GM18526 (cell line): ENCODE measurements around the gene LSR.

Source experiments
- POLR2A ChIP-seq: IDR thresholded peaks from 3 replicates; pipeline ENCODE4 v1.6.1; 2011; ENCODE audit not compliant: insufficient read length; ENCODE audit errors: extremely low read depth

Gene LSR

GRCh38 chr19:35281303-35281702 lies 32.5 kb downstream of the LSR start:
- TF ChIP-seq POLR2A = no peak

GRCh38 chr19:35284153-35285094 lies 35.6 kb downstream of the LSR start:
- no peak for TF ChIP-seq POLR2A

- no peak for TF ChIP-seq POLR2A
Measured at GRCh38 chr19:35285095-35285449, 36.3 kb downstream of the LSR start.

- no peak for TF ChIP-seq POLR2A
Measured at GRCh38 chr19:35287713-35288112, 38.9 kb downstream of the LSR start.

GRCh38 chr19:35288331-35288730 lies 39.5 kb downstream of the LSR start:
- TF ChIP-seq POLR2A = no peak

GRCh38 chr19:35288906-35289305 lies 40.1 kb downstream of the LSR start:
- no peak for TF ChIP-seq POLR2A

- no peak for TF ChIP-seq POLR2A
Measured at GRCh38 chr19:35290381-35291127, 41.8 kb downstream of the LSR start.

GRCh38 chr19:35291259-35291658 lies 42.5 kb downstream of the LSR start:
- TF ChIP-seq POLR2A = no peak

- no peak for TF ChIP-seq POLR2A
Measured at GRCh38 chr19:35291916-35292315, 43.1 kb downstream of the LSR start, which contains the start of gene MAG. TSS of gene MAG (plus strand) at chr19:35292161. CDS start at chr19:35295409, 3,248 bp downstream.

GRCh38 chr19:35292421-35293362 lies 43.9 kb downstream of the LSR start:
- TF ChIP-seq POLR2A = no peak

- TF ChIP-seq POLR2A = no peak
Measured at GRCh38 chr19:35293363-35293739, 44.5 kb downstream of the LSR start.

GRCh38 chr19:35293808-35294207 lies 45.0 kb downstream of the LSR start:
- no peak for TF ChIP-seq POLR2A

- TF ChIP-seq POLR2A = no peak
Measured at GRCh38 chr19:35294328-35294727, 45.5 kb downstream of the LSR start.

- no peak for TF ChIP-seq POLR2A
Measured at GRCh38 chr19:35294859-35295791, 46.3 kb downstream of the LSR start.

GRCh38 chr19:35295792-35296462 lies 47.1 kb downstream of the LSR start:
- TF ChIP-seq POLR2A = no peak
